Adrenal gland (tissue), 5 donors: ENCODE measurements around the gene TMEM91.
"Not testable (repeated sequence)": the region's sequence is repeated elsewhere in the genome, so short reads cannot be mapped to it uniquely, and the experiment has no call there.

Experiments used
- POLR2A ChIP-seq, 2 donors: fragments of 450-650 bp; IDR thresholded peaks; one replicate each; pipeline ENCODE4 v1.6.1; 2017; ENCODE audit warnings: antibody characterized with exemption in 2 of 2, mild to moderate bottlenecking in 2 of 2, moderate library complexity in 1 of 2
- TF ChIP-seq, protein P1 (sequence below), 6 experiments: fragments of 450-650 bp in 4 of 6; fragments of 200-600 bp in 2 of 6; sonication (generic) in 1 of 6; IDR thresholded peaks; 1 replicate in 5 of 6; 2 replicates in 1 of 6; pipeline versions ENCODE4 v1.5.1 to v1.8.0; 2016 to 2021; ENCODE audit warnings: antibody characterized with exemption in 6 of 6, mild to moderate bottlenecking in 2 of 6, moderate library complexity in 1 of 6
- donor health status: DM: no; HTN: no; CAD: no.

- not testable (repeated sequence) for TF ChIP-seq POLR2A (IDR thresholded peaks at IDR 0.05)
- TF ChIP-seq, protein P1, sequence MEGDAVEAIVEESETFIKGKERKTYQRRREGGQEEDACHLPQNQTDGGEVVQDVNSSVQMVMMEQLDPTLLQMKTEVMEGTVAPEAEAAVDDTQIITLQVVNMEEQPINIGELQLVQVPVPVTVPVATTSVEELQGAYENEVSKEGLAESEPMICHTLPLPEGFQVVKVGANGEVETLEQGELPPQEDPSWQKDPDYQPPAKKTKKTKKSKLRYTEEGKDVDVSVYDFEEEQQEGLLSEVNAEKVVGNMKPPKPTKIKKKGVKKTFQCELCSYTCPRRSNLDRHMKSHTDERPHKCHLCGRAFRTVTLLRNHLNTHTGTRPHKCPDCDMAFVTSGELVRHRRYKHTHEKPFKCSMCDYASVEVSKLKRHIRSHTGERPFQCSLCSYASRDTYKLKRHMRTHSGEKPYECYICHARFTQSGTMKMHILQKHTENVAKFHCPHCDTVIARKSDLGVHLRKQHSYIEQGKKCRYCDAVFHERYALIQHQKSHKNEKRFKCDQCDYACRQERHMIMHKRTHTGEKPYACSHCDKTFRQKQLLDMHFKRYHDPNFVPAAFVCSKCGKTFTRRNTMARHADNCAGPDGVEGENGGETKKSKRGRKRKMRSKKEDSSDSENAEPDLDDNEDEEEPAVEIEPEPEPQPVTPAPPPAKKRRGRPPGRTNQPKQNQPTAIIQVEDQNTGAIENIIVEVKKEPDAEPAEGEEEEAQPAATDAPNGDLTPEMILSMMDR (IDR thresholded peaks at IDR 0.05), result not testable (repeated sequence)
Observed at GRCh38 chr19:41346916-41347315, 29.4 kb upstream of the TMEM91 start.
